Kidney (tissue), 14 donors: ENCODE results near the gene PRR3. TPM values are rescaled to one million over a fixed set of nuclear protein-coding genes. Genes with fewer than 3 reads are reported as not detected.
A peak's percentile ranks its signal among the peaks of the same experiment; 100 is the strongest.

Experiments
- DNase-seq, 5 donors: peaks; one replicate each; pipeline ENCODE4 v3.0.0-alpha.2; 2013 to 2020
- FAIRE-seq: peaks from 2 replicates; lab custom pipeline; 2012; peaks lifted over from hg19 to GRCh38; lab: Jason Lieb, UNC
- H3K27ac ChIP-seq, 2 donors: one replicate each; pipeline ENCODE4 v1.7.0; 2013; ENCODE audit warnings: low read depth in 2 of 2, low read length in 2 of 2, inconsistent platforms in 1 of 2
- H3K27me3 ChIP-seq: one replicate; pipeline ENCODE4 v1.7.1; 2013; ENCODE audit warnings: low read length, inconsistent platforms; ENCODE audit not compliant: control insufficient read depth, insufficient read depth
- H3K36me3 ChIP-seq, 3 donors: one replicate each; pipeline versions ENCODE4 v1.7.0 to v1.7.1; 2013; ENCODE audit warnings: low read length in 3 of 3, control low read depth in 1 of 3, inconsistent platforms in 1 of 3; ENCODE audit not compliant: insufficient read depth in 3 of 3, control insufficient read depth in 2 of 3
- H3K4me1 ChIP-seq, 3 donors: one replicate each; pipeline versions ENCODE4 v1.7.0 to v1.7.1; 2013; ENCODE audit warnings: low read length in 3 of 3, inconsistent platforms in 1 of 3, low read depth in 1 of 3; ENCODE audit not compliant: control insufficient read depth in 2 of 3, insufficient read depth in 2 of 3
- H3K4me3 ChIP-seq, 3 donors: one replicate each; pipeline versions ENCODE4 v1.7.0 to v1.8.1; 2013; ENCODE audit warnings: low read length in 3 of 3, control low read depth in 1 of 3, inconsistent platforms in 1 of 3
- H3K9ac ChIP-seq, 3 donors: one replicate each; pipeline versions ENCODE4 v1.7.0 to v1.7.1; 2013; ENCODE audit warnings: low read length in 3 of 3, control low read depth in 1 of 3, inconsistent platforms in 1 of 3
- H3K9me3 ChIP-seq, 3 donors: one replicate each; pipeline versions ENCODE4 v1.7.0 to v1.7.1; 2013; ENCODE audit warnings: low read length in 3 of 3, control low read depth in 1 of 3, inconsistent platforms in 1 of 3; ENCODE audit not compliant: control insufficient read depth in 2 of 3, insufficient read depth in 1 of 3
- intact Hi-C: fragments of 100-400 bp; cut with DNase I; formaldehyde crosslinking; loops from one replicate; pipeline ENCODE4 v1.11.1; 2022
- polyA plus RNA-seq: library from polyadenylated mRNA; stranded (reverse); fragments of 350-450 nt; fragmentation: Illumina TruSeq; extraction: RNeasy Lipid Tissue Mini Kit (QIAGEN cat#74804); gene quantifications from one replicate; pipeline ENCODE4 v1.2.3, GENCODE V29; 2014; ENCODE audit warnings: low read depth, low replicate concordance; ENCODE audit not compliant: insufficient read depth
- total RNA-seq: library from RNA; stranded (reverse); fragmentation: NEBNext Ultra II Directional; extraction: Animal tissue kit (Norgen Biotek cat#: 25700); gene quantifications from one replicate; pipeline ENCODE4 v1.2.1, GENCODE V29; 2021
- TF ChIP-seq, protein P1 (sequence below): IDR thresholded peaks from 3 replicates; pipeline ENCODE4 v1.5.1; 2012; ENCODE audit warnings: mild to moderate bottlenecking, moderate library complexity, borderline replicate concordance; ENCODE audit not compliant: insufficient read depth; ENCODE audit errors: extremely low read depth
- donor health status: control.
- donor health status: control.
- donor health status: control.
- donor health status: control.
- donor health status: control.
- donor health status: DM: yes; HTN: yes; CAD: no.
- donor health status: Normal renal cell carcinoma (clear cell type).

The PRR3 gene
- total and polyA plus RNA-seq, 2 donors from 2014 or later = 7.9 to 9.3 TPM

DNA sequence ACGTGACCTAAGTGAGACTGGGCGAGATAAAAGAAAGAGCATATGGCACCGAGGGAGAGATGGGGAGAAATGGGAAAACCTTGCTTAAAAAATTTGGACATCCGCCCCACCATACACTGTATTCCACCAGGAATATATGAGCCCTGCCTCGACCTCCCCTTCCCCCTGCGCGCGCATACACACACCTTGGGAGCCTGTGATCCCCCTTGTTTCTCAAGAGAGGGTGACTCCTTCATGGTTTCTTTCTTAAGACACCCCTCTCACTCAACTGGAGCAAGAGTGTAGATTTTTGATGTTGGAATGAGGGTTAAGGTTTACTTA lies 14.6 kb downstream of the PRR3 start:
- H3K27me3 ChIP-seq = no peaks in the 10 kb centered on the region

GRCh38 chr6:30572148-30572547 lies 15.1 kb downstream of the PRR3 start:
- Histone ChIP-seq H3K4me1 (peaks cover 0 to 29% (median 24%) of the 10 kb centered on the region in 3 donors), H3K27ac (peak overlapping the region in 1 of 2 donors; percentile 97), H3K9me3 (no peaks in the 10 kb centered on the region), H3K4me3 (peak overlapping the region; percentile 90 to 92 (median 90)), H3K36me3 (peaks cover 0 to 7% (median 2%) of the 10 kb centered on the region in 3 donors), H3K27me3 (no peaks in the 10 kb centered on the region), H3K9ac (peak overlapping the region; percentile 79 to 90 (median 86))
- FAIRE-seq (no peak), DNase-seq (no peak)
- TF ChIP-seq, protein P1, sequence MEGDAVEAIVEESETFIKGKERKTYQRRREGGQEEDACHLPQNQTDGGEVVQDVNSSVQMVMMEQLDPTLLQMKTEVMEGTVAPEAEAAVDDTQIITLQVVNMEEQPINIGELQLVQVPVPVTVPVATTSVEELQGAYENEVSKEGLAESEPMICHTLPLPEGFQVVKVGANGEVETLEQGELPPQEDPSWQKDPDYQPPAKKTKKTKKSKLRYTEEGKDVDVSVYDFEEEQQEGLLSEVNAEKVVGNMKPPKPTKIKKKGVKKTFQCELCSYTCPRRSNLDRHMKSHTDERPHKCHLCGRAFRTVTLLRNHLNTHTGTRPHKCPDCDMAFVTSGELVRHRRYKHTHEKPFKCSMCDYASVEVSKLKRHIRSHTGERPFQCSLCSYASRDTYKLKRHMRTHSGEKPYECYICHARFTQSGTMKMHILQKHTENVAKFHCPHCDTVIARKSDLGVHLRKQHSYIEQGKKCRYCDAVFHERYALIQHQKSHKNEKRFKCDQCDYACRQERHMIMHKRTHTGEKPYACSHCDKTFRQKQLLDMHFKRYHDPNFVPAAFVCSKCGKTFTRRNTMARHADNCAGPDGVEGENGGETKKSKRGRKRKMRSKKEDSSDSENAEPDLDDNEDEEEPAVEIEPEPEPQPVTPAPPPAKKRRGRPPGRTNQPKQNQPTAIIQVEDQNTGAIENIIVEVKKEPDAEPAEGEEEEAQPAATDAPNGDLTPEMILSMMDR = no peak
- intact Hi-C loops = no loop called here

More for the DNA sequence above, 14.6 kb downstream of the PRR3 start:
- intact Hi-C loops = no loop called here
- Histone ChIP-seq H3K36me3 (peaks cover 0 to 2% (median 2%) of the 10 kb centered on the region in 3 donors), H3K27ac (peak overlapping the region; percentile 96 to 97), H3K9ac (peak overlapping the region; percentile 79 to 90 (median 86)), H3K9me3 (no peaks in the 10 kb centered on the region), H3K4me1 (peaks cover 0 to 29% (median 24%) of the 10 kb centered on the region in 3 donors), H3K4me3 (peak overlapping the region; percentile 90 to 92 (median 90))
- DNase-seq = no peak
- TF ChIP-seq, protein P1 = no peak
- no peak for FAIRE-seq

DNA sequence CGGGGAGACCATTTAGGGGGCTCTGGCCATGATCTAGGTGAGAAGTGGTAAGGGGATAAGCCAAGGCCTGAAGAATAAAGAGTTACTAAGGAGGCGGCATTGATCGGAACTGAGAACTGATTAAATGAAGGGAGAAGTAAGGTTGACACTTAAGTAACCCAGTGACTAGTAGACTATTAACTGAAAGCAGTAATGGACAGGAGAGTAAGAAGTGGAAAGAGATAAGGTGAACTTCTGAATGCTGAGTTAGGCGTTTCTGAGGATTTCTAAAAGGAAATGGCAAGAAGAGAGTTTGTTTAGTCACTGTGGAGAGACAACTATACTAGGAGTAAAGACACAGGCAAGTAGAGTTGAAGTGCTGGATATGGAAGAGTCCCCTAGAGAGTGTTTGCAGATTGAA lies 16.0 kb downstream of the PRR3 start:
- no peak for FAIRE-seq
- Histone ChIP-seq H3K4me1 (peaks cover 0 to 29% (median 24%) of the 10 kb centered on the region in 3 donors), H3K4me3 (peak overlapping the region in 1 of 3 donors; percentile 90), H3K27me3 (no peaks in the 10 kb centered on the region), H3K27ac (no peak overlapping the region), H3K36me3 (peaks cover 4 to 16% (median 9%) of the 10 kb centered on the region in 3 donors), H3K9me3 (no peaks in the 10 kb centered on the region), H3K9ac (peak overlapping the region in 1 of 3 donors; percentile 24)
- DNase-seq = no peak
- TF ChIP-seq, protein P1 = no peak
- intact Hi-C loops = no loop called here

DNA sequence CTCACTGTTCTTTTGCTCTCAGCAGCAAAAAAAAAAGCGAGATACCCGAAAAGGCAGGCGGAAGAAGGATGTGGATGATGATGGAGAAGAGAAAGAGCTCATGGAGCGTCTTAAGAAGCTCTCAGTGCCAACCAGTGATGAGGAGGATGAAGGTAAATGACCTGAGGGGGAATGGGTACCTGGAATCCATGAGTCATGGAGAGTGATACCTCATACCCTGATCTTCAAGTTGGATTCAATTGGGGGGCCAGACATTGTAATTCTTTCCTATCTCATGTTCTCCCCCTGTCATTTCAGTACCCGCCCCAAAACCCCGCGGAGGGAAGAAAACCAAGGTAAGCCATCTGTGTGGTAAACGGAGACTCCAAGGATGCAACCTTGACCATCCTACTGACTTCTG lies 21.0 kb downstream of the PRR3 start:
- peaks cover 0 to 8% (median 7%) of the 10 kb centered on the region in 3 donors for H3K4me1 ChIP-seq
- no peaks in the 10 kb centered on the region for H3K27me3 ChIP-seq
- TF ChIP-seq, protein P1 = no peak
- H3K4me3 ChIP-seq = no peak overlapping the region
- H3K9ac ChIP-seq = no peak overlapping the region
- DNase-seq = no peak
- FAIRE-seq = no peak
- no peaks in the 10 kb centered on the region for H3K9me3 ChIP-seq
- intact Hi-C loops = no loop called here
- H3K27ac ChIP-seq = no peak overlapping the region
- peaks cover 12 to 46% (median 30%) of the 10 kb centered on the region in 3 donors for H3K36me3 ChIP-seq
